Vein endothelial cell (primary cell): ENCODE results near the gene PLCD4. TPM values are rescaled to one million over a fixed set of nuclear protein-coding genes. Genes with fewer than 3 reads are reported as not detected.

Source experiments
- small RNA-seq: library from RNA; depleted of rRNA; stranded (forward); fragments of <200 nt; gene quantifications from one replicate; pipeline ENCODE3, GENCODE V24; 2012
- total RNA-seq: library from RNA; depleted of rRNA; stranded (reverse); fragments of >200 nt; gene quantifications from 2 replicates; pipeline ENCODE4 v1.2.3, GENCODE V29; 2012

Gene PLCD4
- total RNA-seq: 2.9 and 6.5 TPM in 2 replicates

GRCh38 chr2:218607436-218608115 is at the start of gene PLCD4:
Gene PLCD4 (plus strand): TSS chr2:218607899. CDS start chr2:218615740, 7,841 bp downstream.

GRCh38 chr2:218568190-218569037 is 39.3 kb upstream of the PLCD4 start, which contains the start of the genes CNOT9 and USP37:
Gene CNOT9 (plus strand): TSS chr2:218568839. CDS start chr2:218568955, 116 bp downstream.
Gene USP37 (minus strand): TSS chr2:218568351. CDS start chr2:218558653, 9,698 bp downstream.

GRCh38 chr2:218659258-218659987 is 51.7 kb downstream of the PLCD4 start, which contains the start of the genes BCS1L and ZNF142:
Gene BCS1L (plus strand): TSS chr2:218659683. CDS start chr2:218660988, 1,305 bp downstream.
Gene ZNF142 (minus strand): TSS chr2:218659623. CDS start chr2:218656429, 3,194 bp downstream.

GRCh38 chr2:218671654-218672566 is 64.2 kb downstream of the PLCD4 start, which contains the start of the genes RNF25 and STK36:
Gene RNF25 (minus strand): TSS chr2:218672002. CDS start chr2:218671970, 32 bp downstream.
Gene STK36 (plus strand): TSS chr2:218672086. CDS start chr2:218672830, 744 bp downstream.

Small RNAs within 50 kb of the gene (small RNA-seq; reads per million reads assigned to genes)
- gene RNU6-136P: not detected

Other genes with a start within 250 kb of the PLCD4 start
- under 0.01 and 0.10 TPM in 2 replicates for gene SLC11A1, start 225.6 kb upstream of the PLCD4 start, total RNA-seq
- 72.3 and 81.7 TPM in 2 replicates for gene CTDSP1, start 208.0 kb upstream of the PLCD4 start, total RNA-seq
- not detected in 2 replicates for gene VIL1, start 188.8 kb upstream of the PLCD4 start, total RNA-seq
- gene USP37, start 39.5 kb upstream of the PLCD4 start, total RNA-seq: 9.1 and 12.4 TPM in 2 replicates
- 63.4 and 77.7 TPM in 2 replicates for gene CNOT9, start 39.1 kb upstream of the PLCD4 start, total RNA-seq
- 22.4 and 25.5 TPM in 2 replicates for gene ZNF142, start 51.7 kb downstream of the PLCD4 start, total RNA-seq
- gene BCS1L, start 51.8 kb downstream of the PLCD4 start, total RNA-seq: 27.4 and 32.1 TPM in 2 replicates
- gene RNF25, start 64.1 kb downstream of the PLCD4 start, total RNA-seq: 49.0 and 56.6 TPM in 2 replicates
- 14.7 and 20.7 TPM in 2 replicates for gene STK36, start 64.2 kb downstream of the PLCD4 start, total RNA-seq
- gene TTLL4, start 102.9 kb downstream of the PLCD4 start, total RNA-seq: 15.0 and 20.5 TPM in 2 replicates
- 6.3 and 9.1 TPM in 2 replicates for gene CYP27A1, start 174.2 kb downstream of the PLCD4 start, total RNA-seq
- gene PRKAG3, start 223.9 kb downstream of the PLCD4 start, total RNA-seq: not detected in 2 replicates